ENCODE results near the gene PDE1C.

PDE1C gene

GRCh38 chr7:31864646-31865045 is 205.6 kb downstream of the PDE1C start:
- no peak for ATAC-seq (ENCODE audit: low read depth)
- TF ChIP-seq CTCF (IDR thresholded peaks at IDR 0.05; ENCODE audit: poor library complexity, severe bottlenecking): no peak

DNA sequence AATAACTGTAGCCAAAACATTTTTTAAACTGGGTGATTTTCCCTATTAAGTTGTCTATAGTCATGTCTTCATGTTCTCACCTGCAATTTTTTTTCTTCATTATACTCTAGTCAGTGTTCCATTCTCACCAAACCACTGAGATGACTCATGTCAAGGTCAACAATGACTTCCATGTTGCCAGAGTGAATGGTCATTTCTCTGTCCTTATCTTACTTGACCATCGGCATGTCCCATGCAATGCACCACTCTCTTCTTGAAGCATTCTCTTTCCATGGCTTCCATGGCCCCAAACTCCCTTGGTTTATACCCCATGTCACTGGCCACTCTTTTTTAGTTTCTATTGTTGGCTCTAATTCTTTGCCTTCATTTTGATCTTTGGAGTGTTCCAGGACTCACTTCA is 209.3 kb downstream of the PDE1C start:
- H3K27me3 ChIP-seq (ENCODE audit: insufficient read depth, poor library complexity, severe bottlenecking): no peaks in the 10 kb centered on the region
- ATAC-seq (ENCODE audit: low read depth) (no peak), DNase-seq (ENCODE audit: low spot score) (no peak)
- H3K9me3 ChIP-seq (ENCODE audit: severe bottlenecking): no peaks in the 10 kb centered on the region
- TF ChIP-seq CTCF (IDR thresholded peaks at IDR 0.05; ENCODE audit: poor library complexity, severe bottlenecking): no peak
- no peaks in the 10 kb centered on the region for H3K4me1 ChIP-seq (ENCODE audit: insufficient read depth, poor library complexity, severe bottlenecking)
- no peaks in the 10 kb centered on the region for H3K36me3 ChIP-seq (ENCODE audit: low read depth)
- H3K27ac ChIP-seq (ENCODE audit: poor library complexity, severe bottlenecking): no peak overlapping the region
- no peak overlapping the region for H3K4me3 ChIP-seq (ENCODE audit: severe bottlenecking)

More at GRCh38 chr7:31864646-31865045, 205.6 kb downstream of the PDE1C start:
- Histone ChIP-seq H3K9me3 (ENCODE audit: severe bottlenecking) (no peaks in the 10 kb centered on the region), H3K27me3 (ENCODE audit: insufficient read depth, poor library complexity, severe bottlenecking) (no peaks in the 10 kb centered on the region), H3K4me3 (ENCODE audit: severe bottlenecking) (no peak overlapping the region), H3K36me3 (ENCODE audit: low read depth) (no peaks in the 10 kb centered on the region), H3K27ac (ENCODE audit: poor library complexity, severe bottlenecking) (no peak overlapping the region), H3K4me1 (ENCODE audit: insufficient read depth, poor library complexity, severe bottlenecking) (no peaks in the 10 kb centered on the region)
- no peak for DNase-seq (ENCODE audit: low spot score)

- ATAC-seq (ENCODE audit: low read depth) (no peak), DNase-seq (ENCODE audit: low spot score) (no peak)
- H3K4me1 ChIP-seq (ENCODE audit: insufficient read depth, poor library complexity, severe bottlenecking): no peaks in the 10 kb centered on the region
- H3K9me3 ChIP-seq (ENCODE audit: severe bottlenecking): no peaks in the 10 kb centered on the region
- H3K27me3 ChIP-seq (ENCODE audit: insufficient read depth, poor library complexity, severe bottlenecking): no peaks in the 10 kb centered on the region
- no peaks in the 10 kb centered on the region for H3K36me3 ChIP-seq (ENCODE audit: low read depth)
- no peak for TF ChIP-seq CTCF (IDR thresholded peaks at IDR 0.05; ENCODE audit: poor library complexity, severe bottlenecking)
- H3K27ac ChIP-seq (ENCODE audit: poor library complexity, severe bottlenecking): no peak overlapping the region
- no peak overlapping the region for H3K4me3 ChIP-seq (ENCODE audit: severe bottlenecking)
Measured at GRCh38 chr7:31858055-31858454, 212.2 kb downstream of the PDE1C start.

DNA sequence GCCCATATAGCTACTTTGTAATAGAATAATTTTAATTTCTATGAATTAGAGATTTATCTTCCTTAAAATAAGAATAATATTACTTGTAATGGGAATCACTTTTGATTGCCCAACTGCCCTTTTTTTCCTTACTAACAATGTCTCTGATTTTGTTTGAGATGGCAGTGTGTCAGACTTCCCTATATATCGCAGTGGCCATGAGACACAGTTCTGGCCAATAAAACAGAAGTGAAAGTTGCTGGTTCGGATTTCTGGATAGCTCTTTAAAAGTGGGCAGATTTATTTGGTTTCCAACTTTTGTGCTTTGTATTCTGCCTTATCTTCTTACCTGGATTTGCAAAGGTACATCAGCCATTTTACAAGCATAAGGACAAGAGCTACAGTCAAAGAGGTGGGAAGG is 213.0 kb downstream of the PDE1C start:
- DNase-seq (ENCODE audit: low spot score): no peak
- no peak for TF ChIP-seq CTCF (IDR thresholded peaks at IDR 0.05; ENCODE audit: poor library complexity, severe bottlenecking)

GRCh38 chr7:31856337-31856736 is 213.9 kb downstream of the PDE1C start:
- ATAC-seq (ENCODE audit: low read depth): no peak
- H3K4me1 ChIP-seq (ENCODE audit: insufficient read depth, poor library complexity, severe bottlenecking): no peaks in the 10 kb centered on the region
- no peak for TF ChIP-seq CTCF (IDR thresholded peaks at IDR 0.05; ENCODE audit: poor library complexity, severe bottlenecking)
- H3K36me3 ChIP-seq (ENCODE audit: low read depth): no peaks in the 10 kb centered on the region
- H3K4me3 ChIP-seq (ENCODE audit: severe bottlenecking): no peak overlapping the region
- no peak overlapping the region for H3K27ac ChIP-seq (ENCODE audit: poor library complexity, severe bottlenecking)
- no peak for DNase-seq (ENCODE audit: low spot score)
- no peaks in the 10 kb centered on the region for H3K9me3 ChIP-seq (ENCODE audit: severe bottlenecking)
- H3K27me3 ChIP-seq (ENCODE audit: insufficient read depth, poor library complexity, severe bottlenecking): no peaks in the 10 kb centered on the region

More for the DNA sequence above, 213.0 kb downstream of the PDE1C start:
- Histone ChIP-seq H3K4me1 (ENCODE audit: insufficient read depth, poor library complexity, severe bottlenecking) (no peaks in the 10 kb centered on the region), H3K27ac (ENCODE audit: poor library complexity, severe bottlenecking) (no peak overlapping the region), H3K27me3 (ENCODE audit: insufficient read depth, poor library complexity, severe bottlenecking) (no peaks in the 10 kb centered on the region), H3K4me3 (ENCODE audit: severe bottlenecking) (no peak overlapping the region), H3K36me3 (ENCODE audit: low read depth) (no peaks in the 10 kb centered on the region), H3K9me3 (ENCODE audit: severe bottlenecking) (no peaks in the 10 kb centered on the region)
- ATAC-seq (ENCODE audit: low read depth): no peak

Data from RWPE2 (cell line).